Upper lobe of left lung (tissue), 6 donors: Measurements from ENCODE around the gene EXOC6B. TPM values are rescaled to one million over a fixed set of nuclear protein-coding genes. Genes with fewer than 3 reads are reported as not detected.
"Not testable (repeated sequence)": the region's sequence is repeated elsewhere in the genome, so short reads cannot be mapped to it uniquely, and the experiment has no call there.

Experiments
- ATAC-seq, 2 donors: fragments of 200-7000 bp; cut with Tn5 transposase; one replicate each; pipeline ENCODE4 v1.9.1; 2022; ENCODE audit warnings: mild to moderate bottlenecking in 2 of 2, moderate library complexity in 2 of 2; ENCODE audit not compliant: low FRiP score in 2 of 2
- DNase-seq, 2 donors: peaks; one replicate each; pipeline ENCODE4 v3.0.0-alpha.2; 2019 to 2020
- H3K27ac ChIP-seq, 4 donors: fragments of 200-600 bp; sonication (generic); one replicate each; pipeline ENCODE4 v1.5.1; 2016 to 2019
- H3K27me3 ChIP-seq, 4 donors: fragments of 200-600 bp; sonication (generic); one replicate each; pipeline ENCODE4 v1.5.1; 2017 to 2019
- H3K36me3 ChIP-seq, 4 donors: fragments of 200-600 bp; sonication (generic); one replicate each; pipeline ENCODE4 v1.5.1; 2016 to 2019
- H3K4me1 ChIP-seq, 4 donors: fragments of 200-600 bp; sonication (generic); one replicate each; pipeline ENCODE4 v1.5.1; 2018 to 2019
- H3K4me3 ChIP-seq, 4 donors: fragments of 200-600 bp; sonication (generic); one replicate each; pipeline ENCODE4 v1.5.1; 2017 to 2019; ENCODE audit warnings: mild to moderate bottlenecking in 2 of 4, moderate library complexity in 1 of 4
- H3K9me3 ChIP-seq, 4 donors: fragments of 200-600 bp; sonication (generic); one replicate each; pipeline ENCODE4 v1.5.1; 2018 to 2019
- EP300 ChIP-seq, 4 donors: sonication (generic); formaldehyde crosslinking; IDR thresholded peaks; one replicate each; pipeline ENCODE4 v1.5.1; 2017; ENCODE audit warnings: antibody characterized with exemption in 4 of 4, control low read depth in 2 of 4
- POLR2A ChIP-seq, 4 donors: fragments of 450-650 bp; IDR thresholded peaks; one replicate each; pipeline ENCODE4 v1.5.1; 2016 to 2017; ENCODE audit warnings: antibody characterized with exemption in 4 of 4, mild to moderate bottlenecking in 2 of 4
- POLR2AphosphoS5 ChIP-seq, 2 donors: sonication (generic); formaldehyde crosslinking; IDR thresholded peaks; one replicate each; pipeline ENCODE4 v1.5.1; 2017; ENCODE audit warnings: antibody characterized with exemption in 2 of 2
- WGBS, 2 donors: methylation state at CpG; one replicate each; pipeline ENCODE4 v1.1.5; 2017 to 2018; 5-methylcytosine and 5-hydroxymethylcytosine counted together
- total RNA-seq, 6 donors: library from RNA; depleted of rRNA in 4 of 6; stranded (reverse); fragments of >200 nt in 4 of 6; gene quantifications; one replicate each; pipeline versions ENCODE4 v1.1.0 to v1.2.1, GENCODE V29; 2016 to 2021
- TF ChIP-seq, protein P1 (sequence below), 6 experiments: fragments of 450-650 bp in 4 of 6; fragments of 200-600 bp in 2 of 6; sonication (generic) in 2 of 6; IDR thresholded peaks; one replicate each; pipeline ENCODE4 v1.5.1; 2016 to 2019; ENCODE audit warnings: antibody characterized with exemption in 6 of 6
- donor health status: DM: no; HTN: no; CAD: no; lungs with moderate emphysema.
- donor health status: DM: no; HTN: yes; CAD: no; lungs with severe emphysema.

The EXOC6B gene
- total RNA-seq, 6 donors from 2014 or later: 11.0 to 56.6 (median 24.0) TPM

DNA sequence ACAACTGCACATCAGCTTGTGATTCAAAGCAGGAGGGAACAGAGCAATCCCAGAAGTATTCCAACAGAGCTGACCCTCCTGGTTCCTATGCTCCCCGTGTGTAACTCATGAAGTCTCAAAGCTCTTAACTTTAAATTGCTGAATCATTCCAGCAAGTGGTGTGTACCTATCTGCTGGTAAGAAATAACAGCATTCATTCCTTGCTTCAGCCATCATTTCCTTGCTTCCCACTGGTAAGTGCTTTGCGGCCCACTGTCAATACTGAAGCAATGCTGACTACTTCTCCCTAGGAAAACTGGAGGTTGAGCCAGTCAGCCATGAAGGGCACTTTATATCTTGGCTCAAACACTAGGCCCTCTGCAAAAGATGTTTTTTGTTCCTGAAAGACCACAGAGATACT lies 222.4 kb downstream of the EXOC6B start:
- Histone ChIP-seq H3K27me3 (no peaks in the 10 kb centered on the region), H3K36me3 (no peaks in the 10 kb centered on the region), H3K27ac (no peak overlapping the region), H3K4me3 (no peak overlapping the region), H3K4me1 (no peaks in the 10 kb centered on the region), H3K9me3 (no peaks in the 10 kb centered on the region)
- ATAC-seq: no peak
- TF ChIP-seq POLR2A (IDR thresholded peaks at IDR 0.05) (no peak), EP300 (IDR thresholded peaks at IDR 0.05) (no peak), POLR2AphosphoS5 (IDR thresholded peaks at IDR 0.05) (no peak)
- TF ChIP-seq, protein P1, sequence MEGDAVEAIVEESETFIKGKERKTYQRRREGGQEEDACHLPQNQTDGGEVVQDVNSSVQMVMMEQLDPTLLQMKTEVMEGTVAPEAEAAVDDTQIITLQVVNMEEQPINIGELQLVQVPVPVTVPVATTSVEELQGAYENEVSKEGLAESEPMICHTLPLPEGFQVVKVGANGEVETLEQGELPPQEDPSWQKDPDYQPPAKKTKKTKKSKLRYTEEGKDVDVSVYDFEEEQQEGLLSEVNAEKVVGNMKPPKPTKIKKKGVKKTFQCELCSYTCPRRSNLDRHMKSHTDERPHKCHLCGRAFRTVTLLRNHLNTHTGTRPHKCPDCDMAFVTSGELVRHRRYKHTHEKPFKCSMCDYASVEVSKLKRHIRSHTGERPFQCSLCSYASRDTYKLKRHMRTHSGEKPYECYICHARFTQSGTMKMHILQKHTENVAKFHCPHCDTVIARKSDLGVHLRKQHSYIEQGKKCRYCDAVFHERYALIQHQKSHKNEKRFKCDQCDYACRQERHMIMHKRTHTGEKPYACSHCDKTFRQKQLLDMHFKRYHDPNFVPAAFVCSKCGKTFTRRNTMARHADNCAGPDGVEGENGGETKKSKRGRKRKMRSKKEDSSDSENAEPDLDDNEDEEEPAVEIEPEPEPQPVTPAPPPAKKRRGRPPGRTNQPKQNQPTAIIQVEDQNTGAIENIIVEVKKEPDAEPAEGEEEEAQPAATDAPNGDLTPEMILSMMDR (IDR thresholded peaks at IDR 0.05): no peak
- 59 to 73% methylated on average over 2 of the region's 2 CpGs for WGBS, 2 donors
- peak in 1 of 2 donors; percentile 22 for DNase-seq

DNA sequence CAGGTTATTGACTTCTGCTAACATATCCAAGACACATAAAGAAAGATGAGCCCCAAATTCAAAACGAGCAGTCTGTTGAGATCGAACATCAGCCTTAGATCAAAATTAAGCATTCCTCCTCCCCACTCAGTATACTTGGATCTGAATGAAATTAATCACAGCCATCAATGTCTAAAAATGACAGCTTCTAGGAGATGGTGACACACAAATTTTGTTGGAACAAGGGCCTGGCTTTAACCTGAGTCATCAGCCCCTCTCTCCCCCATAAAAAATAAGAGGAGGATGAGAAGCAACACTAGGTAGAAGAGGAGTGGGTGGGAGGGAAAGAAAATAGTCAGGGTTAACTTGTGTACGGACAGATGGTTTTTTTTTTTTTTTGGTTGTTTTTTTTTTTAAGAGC lies 223.1 kb downstream of the EXOC6B start:
- WGBS, 2 donors: 91 to 92% methylated on average over 3 of the region's 3 CpGs

DNA sequence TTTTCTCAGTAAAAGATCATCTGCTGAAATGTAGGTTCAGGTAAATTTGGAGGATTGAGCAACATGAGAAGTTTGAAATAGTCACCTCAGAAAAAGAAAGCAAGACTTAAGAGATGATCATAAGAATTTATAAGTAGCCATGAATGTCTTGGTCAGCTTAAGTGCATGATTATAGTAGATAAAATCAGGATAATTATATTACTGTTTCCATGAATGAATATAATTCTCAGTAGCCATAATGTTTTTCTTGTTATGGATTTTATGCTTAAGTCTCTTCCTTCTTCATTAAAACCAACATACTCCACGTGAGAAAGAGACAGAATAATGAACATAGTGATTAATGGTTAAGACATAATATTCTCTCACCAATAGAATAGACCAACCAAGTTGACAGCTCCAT lies 223.7 kb downstream of the EXOC6B start:
- H3K36me3 ChIP-seq: no peaks in the 10 kb centered on the region
- H3K9me3 ChIP-seq: no peaks in the 10 kb centered on the region
- 90 to 92% methylated on average over 1 of the region's 1 CpG for WGBS, 2 donors
- no peak for TF ChIP-seq EP300 (IDR thresholded peaks at IDR 0.05)
- TF ChIP-seq POLR2A (IDR thresholded peaks at IDR 0.05): no peak
- no peak for TF ChIP-seq POLR2AphosphoS5 (IDR thresholded peaks at IDR 0.05)
- TF ChIP-seq, protein P1 (IDR thresholded peaks at IDR 0.05): no peak
- H3K4me3 ChIP-seq: no peak overlapping the region
- H3K4me1 ChIP-seq: no peaks in the 10 kb centered on the region
- H3K27ac ChIP-seq: no peak overlapping the region
- ATAC-seq (no peak), DNase-seq (no peak)
- no peaks in the 10 kb centered on the region for H3K27me3 ChIP-seq

More for the DNA sequence above, 223.1 kb downstream of the EXOC6B start:
- Histone ChIP-seq H3K4me3 (no peak overlapping the region), H3K36me3 (no peaks in the 10 kb centered on the region), H3K9me3 (no peaks in the 10 kb centered on the region), H3K4me1 (no peaks in the 10 kb centered on the region), H3K27me3 (no peaks in the 10 kb centered on the region), H3K27ac (no peak overlapping the region)
- ATAC-seq: no peak
- no peak for TF ChIP-seq EP300 (IDR thresholded peaks at IDR 0.05)
- no peak for TF ChIP-seq POLR2A (IDR thresholded peaks at IDR 0.05)
- TF ChIP-seq, protein P1 (IDR thresholded peaks at IDR 0.05): no peak
- TF ChIP-seq POLR2AphosphoS5 (IDR thresholded peaks at IDR 0.05): no peak
- DNase-seq: no peak

DNA sequence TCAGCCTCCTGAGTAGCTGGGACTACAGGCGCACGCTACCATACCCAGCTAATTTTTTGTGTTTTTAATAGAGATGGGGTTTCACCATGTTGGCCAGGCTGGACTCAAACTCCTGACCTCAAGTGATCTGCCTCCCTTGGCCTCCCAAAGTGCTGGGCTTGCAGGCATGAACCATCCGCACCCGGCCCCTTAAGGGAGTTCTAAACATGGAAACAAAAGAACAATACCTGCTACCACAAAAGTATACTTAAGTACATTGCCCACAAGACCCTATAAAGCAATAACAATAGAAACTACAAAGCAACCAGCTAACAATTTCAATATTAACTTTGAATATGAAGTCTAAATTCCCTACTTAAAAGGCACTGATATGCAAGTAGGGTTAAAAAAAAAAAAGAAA lies 242.0 kb downstream of the EXOC6B start:
- H3K4me3 ChIP-seq, ATAC-seq, H3K27me3 ChIP-seq, DNase-seq, H3K9me3 ChIP-seq, H3K36me3 ChIP-seq, H3K27ac ChIP-seq, H3K4me1 ChIP-seq: not testable (repeated sequence)
- WGBS, 2 donors: 96 to 99% methylated on average over 4 of the region's 4 CpGs

DNA sequence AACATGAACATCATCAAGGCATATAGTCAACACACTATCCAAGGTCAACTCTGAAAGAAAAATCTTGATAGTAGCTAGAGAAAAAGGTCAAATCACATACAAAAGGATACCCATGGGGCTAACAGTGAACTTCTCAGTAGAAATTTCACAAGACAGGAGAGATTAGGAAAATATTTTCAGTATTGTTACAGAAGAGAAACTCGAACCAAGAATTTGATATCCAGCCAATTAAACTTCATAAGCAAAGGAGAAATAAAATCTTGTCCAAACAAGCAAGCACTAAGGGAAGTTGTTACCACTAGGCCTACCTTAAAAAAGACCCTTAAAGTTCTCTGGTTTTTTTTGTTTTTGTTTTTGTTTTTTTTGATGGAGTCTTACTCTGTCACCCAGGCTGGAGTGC lies 242.5 kb downstream of the EXOC6B start:
- 42 to 50% methylated on average over 1 of the region's 1 CpG for WGBS, 2 donors
- Histone ChIP-seq H3K4me3 (no peak overlapping the region), H3K9me3 (no peaks in the 10 kb centered on the region), H3K27me3 (no peaks in the 10 kb centered on the region), H3K27ac (no peak overlapping the region), H3K36me3 (no peaks in the 10 kb centered on the region), H3K4me1 (peaks cover 0 to 2% (median 0%) of the 10 kb centered on the region in 4 donors)
- DNase-seq: no peak
- no peak for ATAC-seq
- TF ChIP-seq POLR2A (IDR thresholded peaks at IDR 0.05) (no peak), POLR2AphosphoS5 (IDR thresholded peaks at IDR 0.05) (no peak), EP300 (IDR thresholded peaks at IDR 0.05) (no peak)
- TF ChIP-seq, protein P1 (IDR thresholded peaks at IDR 0.05): no peak
